DMS114 treated with DMSO at 0.1 percent for 48 hours (cell line): ENCODE data around the gene CPB2.
A peak's percentile ranks its signal among the peaks of the same experiment; 100 is the strongest.

ENCODE experiments used
- DNase-seq: peaks from one replicate; lab custom pipeline; 2025; ENCODE audit not compliant: unreplicated experiment; lab: John Stamatoyannopoulos, UW

CPB2 gene

DNA sequence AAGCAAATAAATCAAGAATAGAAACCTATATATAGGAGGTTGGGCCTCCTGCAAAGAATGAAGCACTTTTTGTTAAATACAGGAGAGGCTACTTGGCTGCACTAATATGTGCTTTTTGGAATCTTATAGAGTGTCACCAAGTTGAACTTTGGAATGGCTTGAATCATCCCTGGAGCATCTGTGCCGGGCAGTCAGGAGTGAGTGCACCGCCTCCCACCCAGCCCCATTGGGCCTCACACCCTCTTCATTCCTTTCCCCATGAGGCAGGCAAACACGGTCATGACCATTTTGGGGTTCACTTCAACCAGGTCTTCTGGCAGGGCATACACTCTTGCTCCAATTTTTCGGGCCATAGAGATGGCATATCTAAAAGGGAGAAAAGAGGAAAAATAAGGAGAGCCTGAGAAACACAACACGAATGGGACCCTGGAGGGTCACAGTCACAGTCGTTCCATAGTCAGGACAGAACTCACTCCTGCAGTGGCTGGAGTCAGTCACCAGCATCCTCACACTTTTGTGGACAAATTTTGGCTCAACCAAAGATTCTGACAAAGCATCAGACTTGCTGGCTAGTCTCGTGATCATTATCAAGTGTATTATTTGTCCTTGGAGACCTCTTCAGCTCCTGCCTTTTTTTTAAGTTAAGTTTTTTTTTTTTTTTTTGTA, 22.7 kb upstream of the CPB2 start:
- no peak for DNase-seq

DNA sequence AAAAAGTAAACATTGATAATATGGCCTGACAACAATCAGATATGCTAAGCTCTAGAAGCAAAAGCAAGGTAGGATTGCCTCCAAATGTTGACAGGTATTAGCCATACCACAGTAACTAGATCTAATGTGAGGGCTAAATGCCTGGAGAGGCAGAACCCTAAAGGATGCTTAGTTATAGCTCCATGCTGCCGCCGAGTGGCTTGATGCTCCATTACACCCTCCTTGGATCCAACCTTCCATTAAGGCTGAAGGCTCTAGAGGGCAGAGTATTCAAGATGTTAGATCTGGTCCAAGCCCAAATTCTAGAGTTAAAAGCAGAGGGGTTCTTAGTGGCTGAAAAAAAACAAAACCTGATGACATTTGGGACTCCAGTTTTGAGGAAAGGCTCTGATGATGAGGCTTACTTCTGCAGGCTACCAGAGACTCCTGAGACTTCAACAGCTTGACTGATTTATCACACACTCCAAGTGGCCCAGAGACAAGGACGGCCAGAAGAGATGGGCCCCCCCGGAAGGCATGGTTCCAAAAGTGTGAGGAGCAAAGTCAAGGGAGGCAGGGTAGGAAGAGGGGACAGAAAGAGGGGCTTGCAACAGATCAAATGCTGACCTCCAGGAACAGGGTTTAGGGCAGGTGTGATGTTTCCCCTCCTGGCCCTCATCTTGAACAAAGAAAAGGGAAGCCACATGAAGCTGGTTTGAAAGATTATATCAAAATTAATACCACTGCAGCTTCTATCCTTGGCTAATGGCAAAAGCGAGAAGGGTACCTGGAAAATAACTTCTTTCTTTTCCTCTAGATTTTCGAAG, 21.9 kb upstream of the CPB2 start:
- peak; percentile 17 for DNase-seq

DNA sequence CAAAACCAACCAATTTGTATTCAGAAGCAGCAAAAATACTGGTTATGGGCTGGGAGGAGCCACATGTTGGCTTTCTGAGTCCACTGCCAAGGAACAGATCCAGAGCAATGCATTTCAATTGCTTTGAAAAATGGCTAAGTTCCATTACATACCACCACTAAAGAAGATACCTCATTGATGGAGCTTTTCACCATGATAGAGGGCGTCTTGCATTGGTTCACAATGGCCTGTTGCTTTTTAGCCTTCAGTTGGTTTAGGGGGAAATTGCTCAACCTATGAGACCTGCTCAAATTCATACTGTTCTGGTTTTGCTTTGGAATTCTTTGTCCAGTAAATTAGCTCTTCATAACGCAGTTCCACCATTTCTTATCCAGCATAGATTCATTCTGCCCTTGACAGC, 21.2 kb upstream of the CPB2 start:
- DNase-seq = no peak

DNA sequence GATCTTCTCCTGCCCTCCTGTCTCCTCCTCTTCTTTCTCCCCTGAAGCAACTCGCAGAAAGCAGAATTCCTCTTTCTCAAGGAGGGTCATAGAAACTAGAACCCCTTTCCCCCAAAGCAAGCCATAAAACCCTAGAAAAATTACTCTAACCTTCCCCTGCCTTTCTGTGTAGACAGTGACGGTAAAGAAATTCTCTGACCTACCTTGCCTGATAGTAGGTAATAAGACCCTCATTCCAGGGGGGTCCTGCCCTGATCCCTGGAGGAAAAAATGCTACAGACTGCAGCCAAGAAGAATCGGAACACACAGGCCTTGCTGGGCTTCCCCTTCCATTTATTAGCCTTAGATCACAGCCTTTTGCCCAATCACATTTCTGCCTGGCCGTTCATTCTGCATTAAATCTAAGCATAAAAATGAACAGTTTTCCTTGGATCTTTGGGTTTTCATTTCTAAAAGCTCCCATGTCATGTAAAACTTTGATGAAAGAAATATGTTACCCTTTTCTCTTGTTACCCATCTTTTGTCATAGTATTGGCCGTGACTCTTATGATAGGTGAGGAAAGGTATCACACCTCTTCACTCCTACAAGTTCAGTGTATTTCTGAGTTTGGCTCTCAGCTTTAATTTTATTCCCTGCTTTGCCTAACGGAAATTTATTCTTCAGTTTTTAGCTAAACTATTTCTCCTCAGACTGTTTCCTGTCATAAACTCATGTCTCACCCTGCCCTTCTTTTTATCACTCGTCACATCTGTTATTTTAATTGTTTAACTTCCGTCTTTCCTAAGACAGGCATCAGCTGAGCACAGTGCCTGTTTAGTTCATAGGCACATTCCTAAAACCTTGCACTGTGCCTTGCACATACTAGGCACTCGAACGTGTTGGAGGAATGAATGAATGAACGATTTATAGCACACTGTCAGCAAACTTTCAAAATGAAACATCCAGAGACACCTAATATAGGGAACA, 20.4 kb upstream of the CPB2 start:
- no peak for DNase-seq

DNA sequence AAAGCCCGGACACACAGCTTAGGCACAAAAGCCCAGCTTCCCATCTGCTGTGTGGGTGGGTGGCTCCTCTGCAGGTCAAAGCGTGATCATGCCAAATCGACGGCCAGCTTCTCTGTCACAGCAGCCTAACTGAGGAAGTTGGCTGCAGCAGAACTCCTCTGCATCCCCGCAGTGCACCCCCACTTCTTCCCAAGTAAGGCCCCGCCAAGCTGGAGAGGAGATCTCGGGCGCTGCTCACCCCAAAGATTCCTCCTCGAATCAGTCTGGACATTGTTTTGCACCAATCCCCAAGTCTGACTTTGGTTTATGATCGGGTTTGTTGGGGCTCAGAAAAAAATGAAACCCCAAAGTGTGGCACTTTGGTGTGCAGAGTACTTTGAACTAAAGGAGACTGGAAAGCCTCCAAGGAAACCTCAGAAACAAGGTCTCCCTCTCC, 19.7 kb upstream of the CPB2 start:
- no peak for DNase-seq

DNA sequence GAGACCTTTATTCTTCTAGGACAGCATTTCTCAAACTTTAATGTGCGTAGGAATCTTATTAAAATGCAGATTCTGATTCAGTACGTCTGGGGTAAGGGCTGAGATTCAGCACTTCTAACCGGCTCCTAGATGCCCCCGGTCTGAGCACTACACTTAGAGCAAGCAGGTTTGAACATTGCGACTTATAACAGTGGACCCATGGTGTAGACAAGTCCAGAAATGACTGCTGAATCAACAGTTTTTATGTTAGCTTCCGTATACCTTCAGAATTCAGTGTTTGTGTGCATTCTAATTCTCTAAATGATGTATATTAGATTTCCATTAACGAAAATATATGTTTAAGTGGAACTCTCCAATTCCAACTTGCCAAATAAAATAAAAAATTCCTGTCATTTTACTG, 17.5 kb upstream of the CPB2 start:
- DNase-seq = no peak

DNA sequence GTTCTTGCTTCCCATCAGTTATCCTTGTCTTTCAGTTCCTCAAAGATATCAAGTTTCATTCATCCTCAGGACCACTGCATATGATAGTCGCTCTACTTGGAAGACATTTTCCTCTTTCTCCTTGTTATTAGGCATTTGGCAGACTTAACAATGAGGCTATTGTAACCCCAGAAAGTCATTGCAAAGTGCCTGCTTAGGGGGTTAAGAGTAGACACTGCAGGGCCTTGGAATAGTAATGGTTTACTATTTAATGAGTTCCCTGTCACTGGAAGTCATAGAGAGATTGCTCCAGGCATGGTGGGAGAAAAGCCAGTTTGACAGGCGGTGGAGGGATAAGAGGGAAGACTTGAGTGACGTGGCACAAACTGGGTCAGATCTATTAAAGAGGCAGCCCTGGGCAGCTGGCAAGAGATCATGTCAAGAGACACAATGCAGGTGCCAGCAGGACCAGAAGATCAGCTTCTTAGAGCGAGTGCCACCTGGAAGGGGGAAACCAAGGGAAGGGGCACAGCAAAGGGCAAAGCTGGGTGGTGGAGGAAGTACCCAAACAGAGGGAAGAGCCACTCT, 16.8 kb upstream of the CPB2 start:
- DNase-seq = no peak

DNA sequence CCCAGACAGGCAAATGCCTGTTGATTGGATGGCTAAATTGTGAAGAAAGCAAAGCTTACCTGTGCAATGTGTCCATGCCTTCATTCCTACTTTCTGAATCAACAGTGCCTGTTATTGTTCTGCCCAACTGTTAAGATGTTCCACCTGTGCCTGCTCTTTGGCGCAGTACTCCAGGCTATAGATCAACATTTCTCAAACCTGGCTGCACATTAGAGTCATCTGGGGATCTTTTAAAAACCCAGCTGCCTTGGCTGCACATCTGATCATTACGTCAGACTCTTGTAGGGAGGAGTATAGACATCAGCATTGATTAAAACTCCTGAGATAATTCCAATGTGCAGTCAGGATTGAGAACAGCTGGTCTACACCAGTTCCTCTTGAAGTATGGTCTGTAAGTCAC, 16.2 kb upstream of the CPB2 start:
- no peak for DNase-seq

DNA sequence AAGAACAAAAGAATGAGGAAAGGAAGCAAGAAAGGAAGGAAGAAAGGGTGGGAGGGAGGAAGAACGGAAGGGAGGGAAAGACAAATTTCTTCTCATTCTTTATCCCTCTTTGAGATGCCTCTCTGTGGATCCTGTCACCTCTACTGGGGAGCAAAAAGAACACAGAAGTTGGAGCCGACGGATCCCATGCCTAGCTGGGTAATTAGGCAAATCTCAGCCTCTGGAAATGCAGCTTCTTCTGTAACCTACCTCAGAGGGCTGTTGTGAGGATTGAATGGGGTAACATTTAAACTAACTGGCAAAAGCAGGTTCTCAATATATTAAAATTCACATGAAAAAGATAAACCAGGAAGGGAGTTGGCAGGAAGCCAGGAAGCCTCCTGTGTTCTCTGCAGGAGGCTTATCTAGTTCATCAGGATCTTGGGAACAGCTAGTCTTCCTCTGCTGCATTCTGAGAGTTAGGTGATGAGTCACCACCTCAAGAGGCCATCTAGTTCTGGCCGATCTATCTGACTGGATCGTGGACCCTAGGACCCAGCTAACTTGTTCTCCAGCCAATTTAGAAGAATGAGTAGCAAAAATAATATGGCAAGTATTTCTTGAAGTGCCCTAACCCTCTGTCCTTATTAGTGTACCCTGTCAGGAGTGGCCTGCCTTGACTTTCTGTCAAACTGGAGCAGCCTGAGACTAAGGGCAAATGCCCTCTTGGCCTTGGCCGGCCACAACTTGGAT, 15.2 kb upstream of the CPB2 start:
- DNase-seq = no peak

DNA sequence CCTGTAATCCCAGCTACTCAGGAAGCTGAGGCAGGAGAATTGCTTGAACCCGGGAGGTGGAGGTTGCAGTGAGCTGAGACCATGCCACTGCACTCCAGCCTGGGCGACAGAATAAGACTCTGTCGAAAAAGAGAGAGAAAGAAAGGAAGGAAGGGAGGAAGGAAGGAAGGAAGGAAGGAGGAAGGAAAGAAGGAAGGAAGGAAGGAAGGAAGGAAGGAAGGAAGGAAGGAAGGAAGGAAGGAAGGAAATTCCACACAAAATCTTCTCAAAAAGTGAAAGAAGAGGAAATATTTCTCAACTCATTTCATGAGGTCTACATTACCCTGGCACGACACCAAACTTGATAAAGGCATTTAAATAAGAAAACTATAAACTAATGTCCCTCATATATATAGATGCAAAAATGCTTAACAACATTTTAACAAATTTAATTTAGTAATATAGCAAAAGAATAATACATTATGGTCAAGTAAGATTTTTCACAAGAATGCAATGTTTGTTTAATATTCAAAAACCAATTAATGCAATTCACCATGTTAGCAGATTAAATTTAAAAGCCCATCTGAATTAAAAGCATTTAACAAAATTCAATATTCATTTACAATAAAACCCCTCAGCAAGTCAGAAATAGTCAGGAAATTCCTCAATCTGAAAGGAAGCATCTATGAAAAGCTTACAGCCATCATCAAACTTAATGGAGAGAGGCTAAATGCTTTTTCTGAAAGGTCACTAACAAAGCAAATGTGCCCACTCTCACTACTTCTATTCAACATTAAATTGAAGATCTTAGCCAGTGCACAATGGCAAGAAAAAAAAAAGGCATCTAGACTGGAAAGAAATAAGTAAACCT, 12.0 kb upstream of the CPB2 start:
- DNase-seq = no peak

DNA sequence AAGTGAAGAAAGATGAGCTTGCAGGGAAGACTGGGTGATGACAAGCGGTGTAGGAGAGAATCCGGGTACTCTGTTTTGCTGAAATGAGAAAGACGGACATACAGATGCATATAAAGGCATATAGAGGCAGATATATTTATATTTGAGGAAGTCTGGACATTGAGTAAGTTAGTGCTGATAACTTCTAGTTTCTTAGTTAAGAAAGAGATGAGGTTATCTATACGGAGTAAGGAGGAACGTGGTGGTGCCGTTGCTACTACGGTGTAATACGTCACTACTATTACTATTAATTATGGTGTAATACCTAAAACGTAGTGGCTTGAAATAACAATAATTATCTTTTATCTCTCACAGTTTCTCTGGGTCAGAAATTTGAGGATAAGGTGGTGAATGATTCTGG, 9.8 kb upstream of the CPB2 start:
- DNase-seq = no peak

DNA sequence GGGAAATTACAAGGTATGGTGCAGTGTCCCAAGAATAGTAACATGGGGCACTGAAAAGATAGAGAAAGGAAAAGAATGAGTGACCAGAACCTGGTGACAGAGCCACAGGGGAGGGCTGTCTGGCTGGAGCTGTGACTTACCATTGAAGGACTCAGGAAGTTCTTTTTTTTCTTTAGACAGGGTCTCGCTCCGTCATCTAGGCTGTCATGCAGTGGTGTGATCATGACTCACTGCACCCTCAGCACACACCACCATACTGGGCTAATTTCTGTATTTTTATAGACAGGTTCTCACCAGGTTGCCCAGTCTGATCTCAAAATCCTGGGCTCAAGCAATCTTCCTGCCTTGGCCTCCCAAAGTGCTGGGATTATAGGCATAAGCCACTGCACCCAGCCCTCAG, 8.8 kb upstream of the CPB2 start:
- no peak for DNase-seq

DNA sequence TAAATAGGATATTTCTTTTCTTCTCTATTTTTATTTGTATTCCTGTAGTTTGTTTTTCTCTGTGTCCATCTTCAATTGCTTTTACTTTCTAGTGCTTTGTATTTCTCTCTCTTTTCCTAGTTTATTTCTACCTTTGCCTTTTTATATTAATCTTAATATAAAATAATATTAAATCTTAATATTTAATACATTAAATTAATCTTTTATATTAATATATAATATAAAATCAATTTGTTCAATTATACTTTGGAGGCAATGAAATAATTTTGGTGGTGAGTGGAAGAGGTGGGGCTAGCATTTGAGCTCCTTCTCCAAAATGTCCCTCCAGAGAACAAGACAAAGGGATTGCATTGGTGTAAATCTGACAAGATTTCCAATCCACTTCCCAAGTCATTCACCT, 6.3 kb upstream of the CPB2 start:
- DNase-seq = no peak

DNA sequence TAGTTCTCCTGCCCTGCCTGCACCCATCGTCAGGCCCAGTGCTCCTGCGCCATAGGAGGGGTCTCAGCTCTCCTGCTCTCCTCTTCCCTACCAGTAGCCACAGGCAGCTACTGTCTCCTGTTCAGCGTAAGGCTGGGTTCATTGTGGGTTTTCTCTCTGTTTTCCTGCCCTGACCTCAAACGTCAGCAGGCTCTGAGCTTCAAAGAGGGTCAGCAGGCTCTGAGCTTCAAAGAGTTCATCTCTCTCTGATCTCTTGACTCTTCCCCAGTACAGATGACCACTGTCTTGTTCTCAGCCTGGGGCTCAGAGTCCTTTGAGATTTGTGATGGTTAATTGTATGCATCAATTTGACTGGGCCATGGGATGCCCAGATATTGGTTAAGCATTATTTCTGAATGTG, 4.6 kb upstream of the CPB2 start:
- no peak for DNase-seq

DNA sequence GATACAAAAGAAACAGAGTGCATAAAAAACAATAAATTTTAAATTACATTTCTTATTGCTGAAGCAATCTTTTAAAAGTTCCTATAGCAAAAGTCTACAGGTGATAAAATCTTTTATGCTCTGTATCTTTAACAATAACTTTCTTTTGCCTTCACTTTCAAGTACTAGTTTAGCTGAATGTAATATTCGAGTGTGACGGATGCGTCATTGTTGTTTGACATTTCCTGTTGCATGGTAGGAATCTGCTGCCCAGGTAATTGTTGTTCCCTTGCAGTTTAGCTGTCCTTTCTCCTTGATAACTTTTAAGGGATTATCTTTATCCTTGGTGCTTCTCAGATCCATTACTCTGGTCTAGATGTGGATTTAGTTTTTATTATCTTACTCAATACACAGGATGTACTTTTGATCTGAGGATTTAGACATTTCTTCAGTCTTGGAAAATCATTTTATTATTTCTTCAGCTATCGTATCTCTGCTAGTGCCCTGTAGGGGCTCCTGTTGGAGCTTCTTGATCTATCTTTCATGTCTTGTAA, 2.1 kb upstream of the CPB2 start:
- DNase-seq = no peak

DNA sequence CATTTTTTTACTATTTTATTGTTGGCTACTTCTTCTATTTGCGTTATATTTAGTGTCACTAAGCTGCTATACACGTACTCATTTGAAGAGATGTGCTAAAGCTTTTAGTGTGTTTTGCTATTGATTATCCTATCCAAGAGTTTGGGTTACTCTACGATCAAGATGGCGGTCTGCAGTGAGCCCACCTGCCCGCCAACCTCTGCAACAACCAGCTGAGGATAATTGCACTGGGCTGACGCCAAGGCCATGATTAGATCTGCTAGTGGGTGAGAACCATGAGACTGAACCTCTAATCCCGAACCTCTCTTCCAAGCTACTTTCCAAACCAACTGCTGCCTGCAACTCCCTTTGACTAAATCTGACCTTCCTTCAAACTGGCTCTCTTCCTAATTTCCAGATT, 1.8 kb downstream of the CPB2 start:
- DNase-seq = no peak

DNA sequence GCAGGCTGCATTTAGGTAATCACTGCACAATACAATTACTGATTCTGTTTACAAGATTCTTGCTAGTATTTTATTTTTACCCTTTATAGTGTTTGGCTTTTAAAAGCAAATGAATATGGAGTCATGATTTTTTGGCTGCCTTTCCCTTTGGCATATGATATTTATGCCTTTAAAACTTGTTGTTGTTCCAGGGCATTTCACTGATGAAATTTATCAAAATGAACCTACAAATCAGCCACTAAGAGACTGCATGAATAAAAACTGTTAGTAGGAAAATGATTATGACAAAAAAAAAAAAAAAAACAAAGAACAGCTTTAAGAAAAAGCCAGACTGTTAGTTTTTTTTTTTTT, 2.6 kb downstream of the CPB2 start:
- DNase-seq = no peak

DNA sequence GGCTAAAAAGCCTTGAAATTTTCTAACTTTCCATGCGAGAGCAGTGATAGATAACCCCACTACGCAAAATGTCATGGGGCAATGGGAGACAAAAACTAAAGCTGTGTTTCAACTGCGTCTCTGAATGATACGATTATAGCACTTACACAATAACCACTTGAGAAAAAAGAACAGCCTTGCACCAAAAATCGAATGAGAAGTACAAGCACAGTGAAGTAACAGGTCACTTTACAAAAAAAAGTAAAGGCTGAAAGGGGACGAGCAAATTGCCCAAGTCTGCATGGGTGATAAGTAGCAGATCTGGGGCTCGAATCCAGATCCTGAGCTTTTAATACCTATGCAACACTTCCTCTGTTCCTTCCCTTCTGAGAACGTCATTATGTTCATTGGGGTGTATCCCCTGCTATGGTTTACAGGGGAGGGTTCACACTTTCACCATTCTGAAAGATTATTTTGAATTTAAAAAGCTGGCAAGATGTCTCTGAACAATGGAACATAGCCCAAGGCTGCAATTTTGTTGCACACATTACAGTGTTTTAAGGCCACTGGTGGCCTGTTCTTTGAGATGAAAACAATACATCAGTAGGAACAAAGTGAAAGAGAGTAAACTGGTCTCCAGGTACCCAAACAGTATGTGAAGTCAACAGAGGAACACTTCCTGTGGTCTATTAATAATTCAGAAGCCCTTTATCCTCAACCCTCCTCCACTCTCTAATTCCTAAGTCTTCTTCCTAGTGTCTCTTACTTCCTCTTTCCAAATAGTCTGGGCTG, 3.2 kb downstream of the CPB2 start:
- DNase-seq = no peak

DNA sequence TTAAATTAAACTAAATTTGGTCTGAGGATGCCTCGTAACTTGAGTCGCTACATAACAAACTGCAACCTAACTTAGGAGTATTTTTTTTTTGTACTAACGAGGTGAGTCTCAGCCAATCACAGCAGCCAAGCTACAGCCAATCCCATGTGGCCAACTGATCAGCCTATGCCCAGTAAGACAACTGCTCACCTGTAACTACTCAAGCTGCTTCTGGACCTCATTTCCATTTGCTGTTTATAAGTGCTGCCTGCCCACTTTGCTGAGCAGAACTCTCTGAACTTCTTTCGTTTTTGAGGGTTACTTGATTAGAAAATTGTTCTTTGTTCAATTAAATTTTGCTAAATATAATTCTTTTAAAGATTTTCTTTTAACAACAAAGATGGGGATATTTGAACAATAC, 3.8 kb downstream of the CPB2 start:
- no peak for DNase-seq
